ENCODE data around the gene LRIG2.
"Not testable (repeated sequence)": the region's sequence is repeated elsewhere in the genome, so short reads cannot be mapped to it uniquely, and the experiment has no call there.

LRIG2 gene, protein sequence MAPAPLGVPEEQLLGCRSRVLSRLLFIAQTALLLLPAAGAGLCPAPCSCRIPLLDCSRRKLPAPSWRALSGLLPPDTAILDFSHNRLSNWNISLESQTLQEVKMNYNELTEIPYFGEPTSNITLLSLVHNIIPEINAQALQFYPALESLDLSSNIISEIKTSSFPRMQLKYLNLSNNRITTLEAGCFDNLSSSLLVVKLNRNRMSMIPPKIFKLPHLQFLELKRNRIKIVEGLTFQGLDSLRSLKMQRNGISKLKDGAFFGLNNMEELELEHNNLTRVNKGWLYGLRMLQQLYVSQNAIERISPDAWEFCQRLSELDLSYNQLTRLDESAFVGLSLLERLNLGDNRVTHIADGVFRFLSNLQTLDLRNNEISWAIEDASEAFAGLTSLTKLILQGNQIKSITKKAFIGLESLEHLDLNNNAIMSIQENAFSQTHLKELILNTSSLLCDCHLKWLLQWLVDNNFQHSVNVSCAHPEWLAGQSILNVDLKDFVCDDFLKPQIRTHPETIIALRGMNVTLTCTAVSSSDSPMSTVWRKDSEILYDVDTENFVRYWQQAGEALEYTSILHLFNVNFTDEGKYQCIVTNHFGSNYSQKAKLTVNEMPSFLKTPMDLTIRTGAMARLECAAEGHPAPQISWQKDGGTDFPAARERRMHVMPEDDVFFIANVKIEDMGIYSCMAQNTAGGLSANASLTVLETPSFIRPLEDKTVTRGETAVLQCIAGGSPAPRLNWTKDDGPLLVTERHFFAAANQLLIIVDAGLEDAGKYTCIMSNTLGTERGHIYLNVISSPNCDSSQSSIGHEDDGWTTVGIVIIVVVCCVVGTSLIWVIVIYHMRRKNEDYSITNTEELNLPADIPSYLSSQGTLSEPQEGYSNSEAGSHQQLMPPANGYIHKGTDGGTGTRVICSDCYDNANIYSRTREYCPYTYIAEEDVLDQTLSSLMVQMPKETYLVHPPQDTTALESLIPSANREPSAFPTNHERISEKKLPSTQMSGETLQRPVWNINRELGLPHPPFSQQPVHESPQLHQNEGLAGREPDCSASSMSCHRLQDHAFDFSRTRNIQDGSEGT

DNA sequence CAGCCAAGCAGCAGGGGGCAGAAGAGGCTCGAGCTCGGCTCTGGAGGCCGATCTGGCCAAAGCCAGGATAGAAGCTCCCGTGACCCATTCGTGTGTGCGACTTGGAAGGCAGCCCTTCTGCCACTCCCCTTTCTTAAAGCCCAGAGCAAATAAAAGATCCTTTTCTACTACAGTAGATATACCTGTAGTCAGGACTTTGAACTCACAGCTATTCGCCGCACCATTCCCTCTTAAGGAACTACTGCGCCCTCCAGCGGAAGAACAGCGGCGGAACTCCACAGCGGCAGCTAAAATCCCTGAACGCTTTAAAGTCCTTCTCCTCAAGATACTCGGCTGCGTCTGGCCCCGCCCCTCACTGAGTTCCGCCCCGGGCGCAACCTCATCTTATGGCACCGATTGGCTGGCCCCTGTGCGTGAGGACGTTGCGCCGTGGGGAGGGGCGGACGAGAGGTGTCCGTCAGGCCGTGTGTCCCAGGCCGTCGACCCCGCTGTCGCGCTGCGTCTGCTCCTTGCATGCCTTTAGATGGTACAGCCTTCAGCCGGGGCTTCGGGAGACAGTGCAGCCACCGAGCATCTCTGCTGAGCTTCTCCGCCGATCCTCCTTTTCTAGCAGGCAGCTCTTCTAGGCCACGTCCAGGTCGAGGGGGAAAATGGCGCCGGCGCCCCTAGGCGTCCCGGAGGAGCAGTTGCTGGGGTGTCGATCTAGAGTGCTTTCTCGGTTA is at the start of gene LRIG2:
LRIG2 (plus strand) TSS at position 442 of the 722 bp plus-strand sequence; CDS start at position 651, 209 bp downstream.
- DNase-seq (ENCODE audit: low spot score): peak; percentile 97

DNA sequence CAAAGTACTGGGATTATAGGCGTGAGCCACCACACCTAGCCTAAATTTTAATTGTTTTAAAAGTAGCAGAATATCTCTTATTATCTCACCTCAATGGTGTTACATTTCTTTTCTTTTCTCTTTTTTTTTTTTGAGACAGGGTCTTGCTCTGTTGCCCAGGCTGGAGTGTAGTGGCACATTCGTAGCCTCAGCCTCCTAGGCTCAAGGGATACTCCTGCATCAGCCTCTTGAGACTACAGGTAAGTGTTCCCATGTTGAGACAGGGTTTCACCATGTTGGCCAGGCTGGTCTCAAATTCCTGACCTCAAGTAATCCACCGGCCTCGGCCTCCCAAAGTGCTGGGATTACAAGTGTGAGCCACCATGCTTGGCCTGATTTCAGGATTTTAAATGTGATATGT is 49.7 kb upstream of the LRIG2 start:
- DNase-seq (ENCODE audit: low spot score): not testable (repeated sequence)

DNA sequence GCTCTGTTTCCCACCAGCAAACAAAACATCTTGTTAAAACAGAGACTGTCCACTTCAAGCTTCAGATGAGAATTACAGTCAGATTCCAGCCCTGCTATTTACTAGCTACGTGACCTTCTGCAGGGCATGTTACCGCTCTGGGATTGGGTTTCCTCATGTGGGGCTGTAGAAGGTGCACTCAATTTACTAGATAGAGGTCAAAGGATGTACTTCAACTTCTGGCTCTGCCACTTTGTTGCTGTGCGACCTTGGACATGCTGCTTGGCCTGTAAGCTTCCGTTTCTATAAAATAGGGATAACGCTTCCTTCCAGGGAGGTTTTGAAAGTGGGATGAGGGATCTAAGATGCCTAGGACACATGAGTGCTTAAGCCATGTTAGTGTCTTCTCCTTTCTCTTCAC is 46.0 kb upstream of the LRIG2 start:
- no peak for DNase-seq (ENCODE audit: low spot score)

DNA sequence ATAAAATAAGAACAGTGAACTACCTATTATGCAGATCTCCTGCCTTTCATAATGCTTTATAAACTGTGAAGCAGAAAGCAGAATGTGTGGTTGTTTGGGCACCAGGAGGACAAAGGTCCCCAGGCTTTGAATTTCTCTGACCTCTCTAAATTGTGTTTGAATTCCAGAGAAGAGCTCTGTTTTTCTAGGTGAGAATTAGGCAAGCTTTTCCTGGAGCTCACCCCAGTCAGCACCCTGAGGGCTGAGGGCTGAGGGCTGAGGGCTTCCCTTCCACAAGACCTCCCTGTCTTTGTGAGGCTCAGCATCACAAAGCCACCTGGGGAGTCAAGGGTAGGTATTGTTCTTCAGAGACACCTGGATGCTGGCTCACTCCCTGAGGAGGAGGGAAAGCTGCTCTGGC is 45.5 kb upstream of the LRIG2 start:
- no peak for DNase-seq (ENCODE audit: low spot score)

DNA sequence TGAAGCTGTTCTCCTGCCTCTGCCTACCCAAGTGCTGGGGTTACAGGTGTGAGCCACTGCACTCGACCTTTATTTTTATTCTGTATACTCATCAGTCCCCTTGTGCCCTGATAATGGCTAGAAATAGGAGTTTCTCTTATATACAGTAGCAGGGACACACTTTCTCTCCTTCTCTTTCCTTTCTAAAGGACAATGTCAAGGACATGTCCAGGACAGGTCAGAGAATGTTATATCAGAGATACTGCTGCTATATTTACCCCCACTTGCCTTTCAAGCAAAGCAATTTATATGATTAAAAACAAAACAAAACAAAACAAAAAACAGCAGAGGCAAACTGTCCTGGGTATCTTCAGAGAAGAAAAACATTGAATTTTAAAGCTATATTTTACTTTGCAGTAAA is 43.2 kb upstream of the LRIG2 start:
- DNase-seq (ENCODE audit: low spot score): no peak

DNA sequence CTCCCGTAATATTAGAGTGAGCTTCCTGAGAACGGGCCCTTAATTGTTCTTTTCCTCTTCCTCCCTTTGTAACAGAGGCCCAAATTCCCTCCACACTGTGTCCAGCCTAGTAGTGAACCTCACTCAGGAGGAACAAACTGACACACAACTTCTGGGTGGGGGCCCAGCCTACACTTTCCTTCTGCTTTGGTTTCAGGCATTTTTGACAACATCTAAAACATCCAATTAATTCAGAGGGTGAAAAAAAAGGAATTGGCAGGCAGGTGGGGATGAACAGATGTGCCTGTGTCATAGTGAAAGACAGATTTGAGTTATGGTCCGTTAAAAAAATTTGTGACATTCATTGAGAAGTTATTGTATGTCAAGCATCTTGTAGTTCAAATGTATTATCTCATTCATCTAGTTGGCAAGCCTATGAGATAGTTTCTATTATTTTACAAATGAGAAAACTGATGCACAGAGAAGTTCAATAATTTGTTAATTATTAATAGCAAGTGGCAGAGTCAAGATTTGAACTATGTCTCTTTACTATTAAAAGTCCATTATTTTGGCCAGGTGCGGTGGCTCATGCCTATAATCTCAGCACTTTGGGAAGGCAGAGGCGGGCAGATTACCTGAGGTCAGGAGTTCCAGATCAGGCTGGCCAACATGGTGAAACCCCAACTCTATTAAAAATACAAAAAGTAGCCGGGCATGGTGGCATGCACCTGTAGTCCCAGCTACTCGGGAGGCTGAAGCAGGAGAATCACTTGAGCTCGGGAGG is 41.6 kb upstream of the LRIG2 start:
- DNase-seq (ENCODE audit: low spot score): no peak

DNA sequence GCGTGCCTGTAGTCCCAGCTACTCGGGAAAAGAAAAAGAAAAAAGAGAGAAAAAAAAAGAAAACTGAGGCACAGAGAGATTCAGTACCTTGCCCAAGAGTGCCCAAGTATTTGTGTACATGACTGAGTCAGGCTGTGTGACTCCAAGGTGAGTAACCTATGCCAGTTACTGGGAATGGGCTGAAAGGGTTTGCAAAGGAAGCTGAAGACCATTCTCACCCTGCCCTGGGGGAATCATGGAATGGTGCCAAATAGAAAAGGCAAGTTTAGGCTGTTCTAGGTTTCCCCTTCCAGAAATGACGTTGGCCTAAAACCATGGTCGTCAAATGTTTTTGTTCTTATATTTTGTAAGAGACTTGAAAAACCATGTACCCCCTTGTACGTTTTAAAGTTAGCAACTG is 37.9 kb upstream of the LRIG2 start:
- DNase-seq (ENCODE audit: low spot score): no peak

DNA sequence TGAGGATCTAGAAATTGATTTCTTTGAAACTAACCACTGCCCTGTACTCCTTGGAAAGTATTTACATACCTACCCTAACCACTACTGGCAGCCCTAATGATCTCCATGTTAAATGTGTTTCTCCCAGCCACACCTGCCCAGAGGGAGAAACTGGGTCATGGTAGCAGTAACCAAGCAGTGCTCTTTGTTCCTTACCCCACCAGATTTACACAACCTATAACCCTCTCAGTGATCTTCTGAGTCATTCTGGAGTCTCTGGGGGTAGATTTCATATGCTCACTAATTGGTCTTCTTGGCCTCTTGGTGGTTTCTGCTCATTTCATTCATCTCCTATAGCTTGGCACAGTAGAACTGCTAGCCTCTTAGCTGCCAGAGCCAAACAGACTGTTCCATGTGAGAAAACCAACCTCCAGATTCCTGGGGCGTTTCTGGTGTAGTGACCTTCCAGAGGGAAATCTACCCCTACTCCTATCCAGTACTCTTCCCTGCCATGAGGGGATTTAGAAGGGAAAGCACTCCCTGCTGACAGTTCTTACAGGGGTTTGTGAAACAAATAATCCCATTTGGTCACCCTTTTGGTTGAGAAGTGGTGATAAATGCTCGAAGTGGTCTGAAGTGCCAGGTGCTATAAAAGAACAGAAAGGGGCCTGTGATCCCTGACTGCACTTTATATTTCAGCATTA is 36.2 kb upstream of the LRIG2 start:
- no peak for DNase-seq (ENCODE audit: low spot score)

DNA sequence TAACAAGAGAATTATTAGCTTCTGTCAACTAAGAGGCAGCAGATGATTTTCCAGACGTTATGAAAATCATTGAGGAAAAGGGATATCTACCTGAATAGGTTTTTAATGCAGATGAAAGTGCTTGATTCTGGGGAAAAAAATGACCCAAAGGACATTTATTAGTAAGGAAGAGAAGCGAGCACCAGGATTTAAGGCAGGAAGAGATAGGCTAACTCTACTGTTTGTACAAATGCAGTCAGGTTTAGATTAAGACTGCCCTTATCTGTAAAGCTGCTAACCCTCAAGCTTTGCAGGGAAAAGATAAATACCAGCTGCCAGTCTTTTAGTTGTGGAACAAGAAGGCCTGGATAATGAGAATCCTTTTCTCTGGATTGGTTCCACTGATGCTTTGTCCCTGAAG is 33.0 kb upstream of the LRIG2 start:
- no peak for DNase-seq (ENCODE audit: low spot score)

DNA sequence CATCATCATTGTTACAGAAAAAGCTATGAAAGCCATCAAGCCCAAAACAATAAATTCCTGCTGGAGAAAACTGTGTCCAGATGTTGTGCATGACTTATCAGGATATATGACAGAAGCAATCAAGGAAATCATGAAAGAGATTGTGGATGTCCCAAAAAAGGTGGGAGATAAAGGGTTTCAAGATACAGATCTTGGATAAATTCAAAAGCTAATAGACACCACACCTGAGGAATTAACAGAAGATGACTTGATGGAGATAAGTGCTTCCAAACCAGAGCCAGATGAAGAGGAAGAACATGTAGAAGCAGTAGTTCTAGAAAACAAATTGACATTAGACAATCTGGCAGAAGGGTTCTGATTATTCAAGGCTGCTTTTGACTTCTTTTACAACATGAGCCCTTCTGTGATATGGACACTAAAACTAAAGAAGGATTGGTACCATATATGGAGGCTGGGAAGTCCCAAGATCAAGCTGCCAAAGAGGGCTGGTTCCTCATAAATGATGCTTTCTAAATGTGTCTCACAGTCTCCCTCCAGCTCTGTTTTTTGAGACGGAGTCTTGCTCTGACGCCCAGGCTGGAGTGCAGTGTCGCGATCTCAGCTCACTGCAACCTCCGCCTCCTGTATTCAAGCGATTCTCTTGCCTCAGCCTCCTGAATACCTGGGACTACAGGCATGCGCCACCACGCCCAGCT is 32.1 kb upstream of the LRIG2 start:
- no peak for DNase-seq (ENCODE audit: low spot score)

DNA sequence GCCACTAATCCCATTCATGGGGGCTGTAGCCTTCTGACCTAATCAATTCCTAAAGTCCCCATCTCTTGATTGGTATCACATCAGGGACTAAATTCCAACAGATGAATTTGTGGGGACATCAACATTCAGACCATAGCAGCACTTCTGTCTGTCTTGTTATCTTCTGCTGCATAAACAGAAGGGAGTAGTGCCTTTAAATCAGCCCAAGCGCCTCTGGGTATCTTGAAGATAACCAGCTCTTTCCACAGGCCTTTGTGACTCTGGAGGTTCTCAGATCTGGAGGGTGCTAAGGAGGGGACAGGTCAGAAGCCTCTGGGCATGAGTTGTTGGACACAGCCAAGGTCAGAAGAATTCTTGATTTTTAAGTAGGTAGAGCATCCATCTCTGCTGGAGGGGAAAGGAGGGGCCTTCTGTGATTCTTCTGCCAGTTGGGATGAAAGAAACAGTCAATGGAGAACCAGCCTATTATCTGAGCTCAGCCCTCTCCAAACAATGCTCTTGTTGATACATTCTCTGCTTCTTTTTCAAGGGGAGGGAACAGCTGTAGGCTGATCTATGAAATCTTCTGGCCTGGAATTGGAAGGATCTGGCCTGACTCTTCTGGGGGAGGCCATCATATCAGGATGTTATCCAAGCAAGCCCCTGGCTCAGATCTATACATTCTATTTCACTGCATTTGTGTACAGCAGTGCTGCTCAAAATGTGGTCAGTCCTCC is 31.3 kb upstream of the LRIG2 start:
- no peak for DNase-seq (ENCODE audit: low spot score)

DNA sequence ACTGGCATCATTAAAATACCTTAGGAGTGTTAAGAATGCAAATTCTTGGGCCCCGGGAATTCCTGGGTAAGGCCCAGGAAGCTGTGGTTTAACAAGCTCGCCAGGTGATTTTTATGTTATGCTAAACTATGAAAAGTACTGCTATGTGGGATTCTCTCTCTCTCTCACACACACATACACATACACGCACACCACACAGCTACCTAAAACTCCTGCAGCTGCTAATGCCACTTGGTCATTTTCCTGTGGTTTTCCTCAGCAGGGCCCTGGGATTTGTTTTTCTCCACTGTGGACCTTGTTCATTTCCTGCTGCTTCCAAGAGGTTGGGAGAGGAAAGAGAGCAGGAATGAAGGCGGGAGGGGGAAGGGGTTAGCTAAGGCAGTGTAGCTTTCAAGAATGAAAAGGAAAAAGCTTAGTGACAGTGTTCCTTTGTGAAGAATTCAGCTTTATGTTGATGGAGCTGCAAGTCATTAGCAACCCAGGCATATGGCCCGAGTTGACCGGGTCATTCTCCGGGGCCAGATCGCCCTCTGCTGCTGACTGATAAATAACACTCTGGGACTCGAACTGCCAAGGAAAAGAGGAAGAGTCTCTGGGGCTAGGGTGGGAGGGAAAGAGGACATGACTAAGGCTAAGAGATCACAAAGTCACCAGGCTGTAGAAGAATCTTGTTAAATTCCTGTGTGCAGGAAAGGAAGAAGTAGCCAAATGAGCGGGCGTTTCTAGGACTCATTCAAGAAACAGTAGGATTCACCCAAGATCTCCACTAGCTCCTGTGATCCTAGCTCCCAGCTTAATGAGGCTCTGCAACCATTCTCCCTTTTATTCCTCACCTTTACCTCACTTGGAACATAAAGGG is 30.5 kb upstream of the LRIG2 start:
- peak; percentile 91 for DNase-seq (ENCODE audit: low spot score)

DNA sequence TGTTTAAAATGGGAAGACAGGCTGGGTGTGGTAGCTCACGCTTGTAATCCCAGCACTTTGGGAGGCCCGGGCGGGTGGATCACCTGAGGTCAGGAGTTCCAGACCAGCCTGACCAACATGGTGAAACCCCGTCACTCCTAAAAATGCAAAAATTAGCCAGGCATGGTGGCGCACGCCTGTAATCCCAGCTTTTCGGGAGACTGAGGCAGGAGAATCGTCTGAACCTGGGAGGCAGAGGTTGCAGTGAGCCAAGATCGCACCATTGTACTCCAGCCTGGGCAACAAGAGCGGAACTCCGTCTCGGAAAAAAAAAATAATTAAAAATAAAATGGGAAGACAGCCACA is 29.9 kb upstream of the LRIG2 start:
- DNase-seq (ENCODE audit: low spot score): not testable (repeated sequence)

DNA sequence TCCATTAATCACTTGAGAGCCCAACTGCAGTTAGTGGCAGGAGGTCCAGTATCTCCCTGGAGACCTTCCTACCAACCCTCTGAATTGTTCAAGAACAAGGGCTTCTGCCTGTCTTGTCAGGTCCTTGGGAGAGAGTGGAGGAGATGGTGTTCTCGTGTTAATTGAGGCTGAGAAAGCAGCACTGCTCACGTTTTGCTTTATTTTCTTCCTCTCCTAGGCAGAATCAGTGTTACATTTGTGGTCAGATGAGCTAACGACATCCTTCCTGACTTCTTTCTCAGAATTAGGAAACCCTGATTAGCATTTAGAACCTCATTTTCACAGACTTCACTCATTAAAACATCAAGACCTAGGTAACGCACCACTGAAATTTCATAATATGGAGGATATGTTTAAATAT is 26.4 kb upstream of the LRIG2 start:
- no peak for DNase-seq (ENCODE audit: low spot score)

DNA sequence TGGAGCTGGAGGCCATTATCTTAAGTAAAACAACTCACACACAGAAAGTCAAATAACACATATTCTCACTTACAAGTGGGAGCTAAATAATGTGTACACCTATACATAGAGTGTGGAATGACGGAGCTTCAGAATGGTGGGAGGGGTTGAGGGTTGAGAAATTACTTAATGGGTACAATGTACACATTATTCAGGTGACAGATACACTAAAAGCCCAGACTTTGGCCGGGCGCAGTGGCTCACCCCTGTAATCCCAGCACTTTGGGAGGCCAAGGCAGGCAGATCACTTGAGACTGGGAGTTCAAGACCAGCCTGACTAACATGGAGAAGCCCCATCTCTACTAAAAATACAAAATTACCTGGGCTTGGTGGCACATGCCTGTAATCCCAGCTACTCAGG is 24.9 kb upstream of the LRIG2 start:
- DNase-seq (ENCODE audit: low spot score): no peak

DNA sequence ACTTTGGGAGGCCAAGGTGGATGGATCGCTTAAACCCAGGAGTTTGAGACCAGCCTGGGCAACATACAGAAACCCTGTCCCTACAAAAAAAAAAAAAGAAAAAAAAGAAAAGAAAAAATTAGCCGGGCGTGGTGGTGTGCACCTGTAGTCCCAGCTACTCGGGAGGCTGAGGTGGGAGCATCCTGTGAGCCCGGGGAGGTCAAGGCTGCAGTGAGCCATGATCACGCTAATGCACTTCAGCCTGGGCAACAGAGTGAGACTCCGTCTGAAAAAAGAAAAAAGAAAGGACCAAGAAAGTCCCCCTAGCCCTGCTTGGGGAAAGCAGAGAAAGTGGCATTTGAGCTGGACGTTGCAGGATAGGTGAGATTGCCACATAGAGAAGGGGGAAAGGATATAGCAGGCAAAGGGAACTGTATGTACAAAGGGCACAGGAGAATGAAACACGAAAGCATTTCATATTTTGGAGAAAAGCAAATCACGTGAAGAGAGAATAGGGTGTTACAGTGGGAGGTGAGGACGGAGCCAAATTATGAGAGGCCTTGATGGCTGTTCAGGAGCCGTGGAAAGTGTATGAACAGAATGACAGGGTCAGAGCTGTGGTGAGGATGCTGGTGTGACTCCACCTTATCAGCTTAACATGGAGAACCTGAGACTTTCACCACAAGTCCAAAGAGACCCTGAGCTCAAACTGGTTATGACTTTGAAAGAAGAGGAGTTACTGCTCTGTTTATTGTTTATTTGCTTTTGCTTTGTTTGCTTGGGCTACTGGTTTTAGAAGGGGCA is 19.5 kb upstream of the LRIG2 start:
- no peak for DNase-seq (ENCODE audit: low spot score)

DNA sequence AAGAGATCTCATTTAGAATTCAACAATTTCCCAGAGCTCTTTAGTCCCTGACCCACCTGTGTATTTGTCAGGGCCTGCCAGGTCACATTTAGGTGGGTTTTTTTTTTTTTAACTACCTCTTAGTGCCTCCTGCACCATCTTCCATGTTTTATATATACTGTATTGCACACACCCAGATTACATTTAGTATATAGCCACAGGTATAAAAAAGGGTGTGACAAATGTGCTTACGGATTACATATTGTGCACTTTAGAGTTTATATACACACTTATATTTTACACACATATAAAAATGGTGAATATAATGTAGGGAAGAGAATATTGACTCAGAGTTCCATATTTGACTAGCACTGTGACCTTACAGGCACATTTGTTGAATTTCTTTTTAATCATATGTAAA is 17.4 kb upstream of the LRIG2 start:
- DNase-seq (ENCODE audit: low spot score): no peak

DNA sequence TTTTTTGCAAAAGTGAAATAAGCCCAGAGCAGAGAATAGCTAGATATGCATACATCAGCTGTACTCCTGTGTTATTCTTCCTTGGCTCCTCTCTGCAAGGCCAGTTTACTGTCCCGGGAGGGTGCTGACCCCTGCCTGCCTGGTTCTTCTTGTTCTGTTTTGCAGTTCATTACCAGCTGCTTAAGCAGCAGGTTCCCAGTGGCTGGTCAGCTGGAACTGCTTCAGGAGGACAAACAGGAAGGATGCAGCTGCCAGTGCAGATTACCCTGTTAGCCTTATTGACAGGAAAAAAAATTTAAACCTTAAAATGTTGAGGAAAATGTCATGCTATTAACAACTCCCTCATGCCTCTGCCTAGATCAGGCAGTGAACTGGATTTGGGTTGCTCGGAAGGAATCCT is 16.0 kb upstream of the LRIG2 start:
- no peak for DNase-seq (ENCODE audit: low spot score)
